ENCODE data around the gene CHCHD3. TPM values are rescaled to one million over a fixed set of nuclear protein-coding genes. Genes with fewer than 3 reads are reported as not detected.

Gene CHCHD3
- total and polyA plus RNA-seq, 12 donors, result 12.3 to 113 (median 54.2) TPM

DNA sequence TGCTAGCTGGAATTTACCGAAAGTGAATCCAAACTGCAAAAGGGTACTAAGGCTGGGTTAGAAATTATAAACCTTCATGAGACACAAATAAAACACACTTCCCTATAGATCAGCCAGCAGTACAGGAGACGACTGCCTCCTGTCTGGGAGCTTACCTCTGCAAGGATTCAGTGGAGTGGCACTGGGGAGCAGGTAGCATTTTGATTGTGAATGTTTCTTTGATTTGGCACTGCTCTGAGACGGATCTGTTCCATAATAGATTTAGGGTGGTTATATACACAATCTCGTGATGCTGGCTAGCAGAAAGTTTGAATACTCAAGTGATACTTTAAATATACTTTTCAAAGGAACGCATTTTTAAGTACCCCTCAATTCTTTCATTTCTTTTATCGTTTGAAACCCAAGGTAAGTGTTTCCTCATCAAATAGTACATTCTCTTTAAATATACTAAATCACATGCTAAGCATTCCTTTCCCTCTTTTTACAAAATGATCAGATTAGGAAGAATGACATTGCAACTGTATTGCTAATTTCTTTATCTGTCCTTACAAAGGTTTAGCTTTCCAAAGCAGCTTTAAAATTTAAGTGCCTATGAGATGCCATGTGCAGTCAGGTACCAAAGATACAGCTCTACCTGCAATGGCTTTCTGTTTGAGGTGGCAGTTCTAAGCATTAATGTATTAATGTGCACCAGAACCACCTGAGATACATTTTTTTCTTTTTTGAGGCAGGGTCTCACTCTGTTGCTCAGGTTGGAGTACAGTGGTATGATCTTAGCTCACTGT lies 20.6 kb upstream of the CHCHD3 start:
- WGBS, 4 donors, result 66 to 80% (median 75%) methylated on average over 6 of the region's 6 CpGs
- no peaks in the 10 kb centered on the region for H3K36me3 ChIP-seq (replicated peaks in 1 of 2)
- no peaks in the 10 kb centered on the region for H3K9me3 ChIP-seq (replicated peaks in 1 of 3)
- no peak for TF ChIP-seq POLR2A (IDR thresholded peaks at IDR 0.05)
- no peak for TF ChIP-seq CTCF (IDR thresholded peaks at IDR 0.05)
- no peak overlapping the region for H3K4me3 ChIP-seq
- H3K4me1 ChIP-seq (replicated peaks in 1 of 2), result no peaks in the 10 kb centered on the region
- no peaks in the 10 kb centered on the region for H3K27me3 ChIP-seq
- intact Hi-C loops (cut with DNase I), result no loop called here
- no peak overlapping the region for H3K27ac ChIP-seq
- DNase-seq, result no peak

- Histone ChIP-seq H3K36me3 (replicated peaks in 1 of 2) (no peaks in the 10 kb centered on the region), H3K27me3 (no peaks in the 10 kb centered on the region), H3K9me3 (replicated peaks in 1 of 3) (no peaks in the 10 kb centered on the region), H3K27ac (no peak overlapping the region), H3K4me3 (no peak overlapping the region), H3K4me1 (replicated peaks in 1 of 2) (no peaks in the 10 kb centered on the region)
- 62 to 79% (median 69%) methylated on average over 2 to 3 of the region's 3 CpGs for WGBS, 4 donors
- intact Hi-C loops (cut with DNase I), result no loop called here
- TF ChIP-seq CTCF (IDR thresholded peaks at IDR 0.05) (no peak), POLR2A (IDR thresholded peaks at IDR 0.05) (no peak)
- DNase-seq, result no peak
These were observed 17.9 kb upstream of the CHCHD3 start for GRCh38 chr7:133099633-133100286.

DNA sequence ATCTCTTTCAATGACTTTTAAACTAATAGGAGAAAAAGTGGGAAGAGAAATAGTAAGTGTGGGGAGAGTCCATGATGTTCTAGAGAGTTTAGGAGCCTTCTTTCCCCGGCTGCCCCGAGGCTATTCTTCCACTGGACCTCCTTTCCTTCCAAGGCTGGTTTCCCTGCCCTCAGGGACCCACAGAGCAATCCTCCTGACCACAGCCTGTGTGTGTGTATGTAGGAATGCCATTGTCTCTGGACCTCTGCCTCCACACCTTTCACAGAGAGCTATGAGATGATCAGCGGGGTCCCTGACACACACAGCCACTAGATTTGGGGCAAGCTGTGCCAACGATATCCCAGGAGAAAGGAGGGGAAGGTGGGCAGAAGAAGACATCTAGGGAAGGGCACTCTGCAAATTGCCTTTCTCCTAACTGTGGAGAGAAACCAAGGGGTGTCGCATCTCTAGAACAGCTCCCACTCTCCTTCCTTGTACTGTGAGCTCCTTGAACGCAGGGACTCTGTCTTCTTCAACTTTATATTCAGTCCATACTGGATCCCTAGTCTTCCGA lies 13.3 kb upstream of the CHCHD3 start:
- no peaks in the 10 kb centered on the region for H3K9me3 ChIP-seq (replicated peaks in 1 of 3)
- no peaks in the 10 kb centered on the region for H3K27me3 ChIP-seq
- no peak overlapping the region for H3K27ac ChIP-seq
- WGBS, 4 donors, result 76 to 94% (median 81%) methylated on average over 5 to 7 of the region's 7 CpGs
- H3K4me1 ChIP-seq (replicated peaks in 1 of 2), result peaks cover under 1 to 4% of the 10 kb centered on the region in 2 donors
- no peaks in the 10 kb centered on the region for H3K36me3 ChIP-seq (replicated peaks in 1 of 2)
- TF ChIP-seq CTCF (IDR thresholded peaks at IDR 0.05), result no peak
- no peak for TF ChIP-seq POLR2A (IDR thresholded peaks at IDR 0.05)
- no peak for DNase-seq
- H3K4me3 ChIP-seq, result no peak overlapping the region
- intact Hi-C loops (cut with DNase I), result no loop called here

GRCh38 chr7:133091943-133092464 lies 10.1 kb upstream of the CHCHD3 start:
- Histone ChIP-seq H3K4me1 (replicated peaks in 1 of 2) (peaks cover 3 to 6% of the 10 kb centered on the region in 2 donors), H3K4me3 (no peak overlapping the region), H3K27me3 (no peaks in the 10 kb centered on the region), H3K27ac (no peak overlapping the region), H3K36me3 (replicated peaks in 1 of 2) (no peaks in the 10 kb centered on the region), H3K9me3 (replicated peaks in 1 of 3) (no peaks in the 10 kb centered on the region)
- TF ChIP-seq CTCF (IDR thresholded peaks at IDR 0.05), result no peak
- TF ChIP-seq POLR2A (IDR thresholded peaks at IDR 0.05), result no peak
- intact Hi-C loops (cut with DNase I), result no loop called here
- DNase-seq, result peak in 2 of 7 donors; percentile 21 to 23
- 68 to 81% (median 74%) methylated on average over 3 of the region's 3 CpGs for WGBS, 4 donors
